HEK293 (cell line): ENCODE results near the gene SEC16A.

Source experiments
- CTCF ChIA-PET: fragments of 350-600 bp; formaldehyde crosslinking; extraction: SDS; loops from one replicate; lab custom pipeline; 2021; ENCODE audit warnings: antibody characterized with exemption; lab: Yijun Ruan, JAX
- POLR2A ChIA-PET: fragments of 300-600 bp; formaldehyde crosslinking; extraction: SDS; loops from one replicate; lab custom pipeline; 2020; ENCODE audit warnings: antibody characterized with exemption, inconsistent platforms; lab: Yijun Ruan, JAX
- H3K27ac ChIP-seq: fragments of 200-500 bp; sonication (Bioruptor generic); 2 replicates; pipeline ENCODE4 v1.5.1; 2014; ENCODE audit warnings: low read depth, low read length, control low read depth, inconsistent platforms; ENCODE audit errors: extremely low read depth
- H3K36me3 ChIP-seq, 2 experiments: fragments of 200-500 bp in 1 of 2; sonication (Bioruptor generic) in 1 of 2; 1 replicate in 1 of 2; 2 replicates in 1 of 2; pipeline ENCODE4 v1.5.1; 2014 to 2017; ENCODE audit warnings: inconsistent platforms in 2 of 2, low read length in 2 of 2; ENCODE audit not compliant: control insufficient read depth in 2 of 2, insufficient read depth in 1 of 2
- H3K4me1 ChIP-seq: fragments of 200-500 bp; sonication (Bioruptor generic); 2 replicates; pipeline ENCODE4 v1.5.1; 2014; ENCODE audit warnings: mild to moderate bottlenecking, low read length, inconsistent platforms; ENCODE audit not compliant: control insufficient read depth, insufficient read depth
- H3K4me3 ChIP-seq: 2 replicates; pipeline ENCODE4 v1.5.1; 2011; ENCODE audit warnings: low read depth, mild to moderate bottlenecking, control low read depth, low read length, moderate library complexity
- H3K9me3 ChIP-seq: fragments of 200-500 bp; sonication (Bioruptor generic); 2 replicates; pipeline ENCODE4 v1.5.1; 2014; ENCODE audit warnings: low read depth, low read length, inconsistent platforms; ENCODE audit not compliant: control insufficient read depth, insufficient read depth
- BCL11B ChIP-seq: fragments of 450-650 bp; formaldehyde crosslinking; IDR thresholded peaks from 2 replicates; pipeline ENCODE4 v1.5.1; 2016; ENCODE audit warnings: low read depth, missing biosample characterization, missing genetic modification characterization
- IKZF3 ChIP-seq: fragments of 450-650 bp; IDR thresholded peaks from 2 replicates; pipeline ENCODE4 v1.5.0; 2018; ENCODE audit warnings: missing biosample characterization, mild to moderate bottlenecking, missing genetic modification characterization, moderate library complexity
- MZF1 ChIP-seq: fragments of 450-650 bp; formaldehyde crosslinking; IDR thresholded peaks from 2 replicates; pipeline ENCODE4 v1.5.1; 2017; ENCODE audit warnings: missing biosample characterization, missing genetic modification characterization, borderline replicate concordance
- RBAK ChIP-seq: fragments of 450-650 bp; formaldehyde crosslinking; IDR thresholded peaks from 2 replicates; pipeline ENCODE4 v1.5.1; 2016; ENCODE audit warnings: missing biosample characterization, missing genetic modification characterization
- SETDB1 ChIP-seq: IDR thresholded peaks from one replicate; pipeline ENCODE4 v1.6.1; 2017; ENCODE audit warnings: mild to moderate bottlenecking, low read length, moderate library complexity, mixed read lengths; ENCODE audit not compliant: insufficient read length
- SP7 ChIP-seq: fragments of 450-650 bp; formaldehyde crosslinking; IDR thresholded peaks from 2 replicates; pipeline ENCODE4 v1.5.1; 2016; ENCODE audit warnings: missing biosample characterization, missing genetic modification characterization
- YY1 ChIP-seq: fragments of 450-650 bp; formaldehyde crosslinking; IDR thresholded peaks from 2 replicates; pipeline ENCODE4 v1.5.1; 2018; ENCODE audit warnings: missing biosample characterization, missing genetic modification characterization
- YY2 ChIP-seq: fragments of 450-650 bp; formaldehyde crosslinking; IDR thresholded peaks from 2 replicates; pipeline ENCODE4 v1.5.1; 2016; ENCODE audit warnings: missing biosample characterization, missing genetic modification characterization
- ZBTB17 ChIP-seq: fragments of 450-650 bp; formaldehyde crosslinking; IDR thresholded peaks from 2 replicates; pipeline ENCODE4 v1.5.1; 2016; ENCODE audit warnings: missing biosample characterization, missing genetic modification characterization
- ZBTB8A ChIP-seq: fragments of 450-650 bp; formaldehyde crosslinking; IDR thresholded peaks from 2 replicates; pipeline ENCODE4 v1.5.1; 2016; ENCODE audit warnings: missing biosample characterization, missing genetic modification characterization
- ZFP3 ChIP-seq: fragments of 450-650 bp; formaldehyde crosslinking; IDR thresholded peaks from 2 replicates; pipeline ENCODE4 v1.5.1; 2016; ENCODE audit warnings: low read depth, missing biosample characterization, missing genetic modification characterization
- ZNF112 ChIP-seq: fragments of 450-650 bp; formaldehyde crosslinking; IDR thresholded peaks from 2 replicates; pipeline ENCODE4 v1.5.0; 2017; ENCODE audit warnings: missing biosample characterization, missing genetic modification characterization
- ZNF114 ChIP-seq: fragments of 450-650 bp; formaldehyde crosslinking; IDR thresholded peaks from 2 replicates; pipeline ENCODE4 v1.5.0; 2017; ENCODE audit warnings: missing biosample characterization, missing genetic modification characterization
- ZNF155 ChIP-seq: fragments of 450-650 bp; formaldehyde crosslinking; IDR thresholded peaks from 2 replicates; pipeline ENCODE4 v1.5.1; 2016; ENCODE audit warnings: missing biosample characterization, missing genetic modification characterization
- ZNF221 ChIP-seq: fragments of 450-650 bp; formaldehyde crosslinking; IDR thresholded peaks from 2 replicates; pipeline ENCODE4 v1.5.1; 2017; ENCODE audit warnings: missing biosample characterization, missing genetic modification characterization, borderline replicate concordance
- ZNF549 ChIP-seq: fragments of 450-650 bp; IDR thresholded peaks from 2 replicates; pipeline ENCODE4 v1.5.1; 2018; ENCODE audit warnings: missing biosample characterization, missing genetic modification characterization, mild to moderate bottlenecking, inconsistent platforms, moderate library complexity
- ZNF561 ChIP-seq: fragments of 450-650 bp; IDR thresholded peaks from 2 replicates; pipeline ENCODE4 v1.5.1; 2018; ENCODE audit warnings: missing biosample characterization, missing genetic modification characterization, borderline replicate concordance
- ZNF621 ChIP-seq: fragments of 450-650 bp; formaldehyde crosslinking; IDR thresholded peaks from 2 replicates; pipeline ENCODE4 v1.5.1; 2017; ENCODE audit warnings: missing biosample characterization, missing genetic modification characterization
- ZNF660 ChIP-seq: fragments of 450-650 bp; IDR thresholded peaks from 2 replicates; pipeline ENCODE4 v1.5.1; 2018; ENCODE audit warnings: missing biosample characterization, mild to moderate bottlenecking, missing genetic modification characterization
- ZNF785 ChIP-seq: fragments of 450-650 bp; formaldehyde crosslinking; IDR thresholded peaks from 2 replicates; pipeline ENCODE4 v1.5.1; 2016; ENCODE audit warnings: missing biosample characterization, missing genetic modification characterization
- ZNF830 ChIP-seq: fragments of 450-650 bp; IDR thresholded peaks from 2 replicates; pipeline ENCODE4 v1.5.0; 2018; ENCODE audit warnings: missing biosample characterization, missing genetic modification characterization, low read depth, mild to moderate bottlenecking, moderate library complexity
- TF ChIP-seq, protein P1 (sequence below): fragments of 450-650 bp; formaldehyde crosslinking; IDR thresholded peaks from 2 replicates; pipeline ENCODE4 v1.5.1; 2017; ENCODE audit warnings: missing biosample characterization, mild to moderate bottlenecking, missing genetic modification characterization, moderate library complexity
- TF ChIP-seq, protein P2 (sequence below): fragments of 450-650 bp; formaldehyde crosslinking; IDR thresholded peaks from 2 replicates; pipeline ENCODE4 v1.5.1; 2016; ENCODE audit warnings: missing biosample characterization, missing genetic modification characterization
- TF ChIP-seq, protein P3 (sequence below): fragments of 450-650 bp; formaldehyde crosslinking; IDR thresholded peaks from 2 replicates; pipeline ENCODE4 v1.5.1; 2016; ENCODE audit warnings: missing biosample characterization, missing genetic modification characterization
- TF ChIP-seq, protein P4 (sequence below): fragments of 450-650 bp; formaldehyde crosslinking; IDR thresholded peaks from 2 replicates; pipeline ENCODE4 v1.5.1; 2016; ENCODE audit warnings: missing biosample characterization, missing genetic modification characterization
- TF ChIP-seq, protein P5 (sequence below): fragments of 450-650 bp; IDR thresholded peaks from 2 replicates; pipeline ENCODE4 v1.5.1; 2018; ENCODE audit warnings: missing biosample characterization, mild to moderate bottlenecking, missing genetic modification characterization
- TF ChIP-seq, protein P6 (sequence below): fragments of 450-650 bp; formaldehyde crosslinking; IDR thresholded peaks from 2 replicates; pipeline ENCODE4 v1.5.1; 2016; ENCODE audit warnings: missing biosample characterization, missing genetic modification characterization

SEC16A gene

DNA sequence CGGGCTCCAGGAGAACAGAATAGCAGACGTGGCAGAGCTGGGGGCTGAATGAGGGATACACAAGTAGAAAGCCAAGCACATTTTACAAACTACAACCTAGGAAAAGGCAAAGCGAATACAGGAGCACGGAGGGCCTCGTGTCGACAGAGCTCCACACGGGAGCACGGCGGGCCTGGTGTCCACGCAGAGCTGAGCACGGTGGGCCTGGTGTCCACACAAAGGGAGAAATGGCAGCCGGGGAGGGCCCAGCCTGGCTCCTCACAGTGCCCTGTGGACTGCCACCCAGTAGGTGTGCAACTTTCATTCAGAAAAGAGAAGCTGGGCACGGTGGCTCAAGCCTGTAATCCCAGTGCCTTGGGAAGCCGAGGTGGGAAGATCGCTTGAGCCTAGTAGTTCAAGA is 39.8 kb downstream of the SEC16A start:
- Histone ChIP-seq H3K4me1 (0 out of 2 replicates have a peak, but pooled peaks cover 2% of the 10 kb centered on the region), H3K27ac (no peak overlapping the region), H3K4me3 (no peak overlapping the region), H3K36me3 (peaks cover 11 to 76% of the 10 kb centered on the region in 2 experiments; a peak in 2 of 3 replicates), H3K9me3 (no peaks in the 10 kb centered on the region)
- POLR2A ChIA-PET, result interaction anchor here (0.6 to 1.7 kb wide), 2 partner anchors 19 to 191 kb away, joined by 3 to 6 read pairs; no protein-coding TSS in a partner anchor
- TF ChIP-seq ZNF221 (tag by site-specific recombination) (no peak), IKZF3 (tag by site-specific recombination) (no peak), ZNF114 (tag by site-specific recombination) (no peak), MZF1 (tag by site-specific recombination) (no peak), YY1 (no peak), ZNF155 (tag by site-specific recombination) (no peak), SP7 (tag by site-specific recombination) (no peak)
- TF ChIP-seq, protein P1, sequence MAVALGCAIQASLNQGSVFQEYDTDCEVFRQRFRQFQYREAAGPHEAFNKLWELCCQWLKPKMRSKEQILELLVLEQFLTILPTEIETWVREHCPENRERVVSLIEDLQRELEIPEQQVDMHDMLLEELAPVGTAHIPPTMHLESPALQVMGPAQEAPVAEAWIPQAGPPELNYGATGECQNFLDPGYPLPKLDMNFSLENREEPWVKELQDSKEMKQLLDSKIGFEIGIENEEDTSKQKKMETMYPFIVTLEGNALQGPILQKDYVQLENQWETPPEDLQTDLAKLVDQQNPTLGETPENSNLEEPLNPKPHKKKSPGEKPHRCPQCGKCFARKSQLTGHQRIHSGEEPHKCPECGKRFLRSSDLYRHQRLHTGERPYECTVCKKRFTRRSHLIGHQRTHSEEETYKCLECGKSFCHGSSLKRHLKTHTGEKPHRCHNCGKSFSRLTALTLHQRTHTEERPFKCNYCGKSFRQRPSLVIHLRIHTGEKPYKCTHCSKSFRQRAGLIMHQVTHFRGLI, result no peak
- TF ChIP-seq, protein P2, sequence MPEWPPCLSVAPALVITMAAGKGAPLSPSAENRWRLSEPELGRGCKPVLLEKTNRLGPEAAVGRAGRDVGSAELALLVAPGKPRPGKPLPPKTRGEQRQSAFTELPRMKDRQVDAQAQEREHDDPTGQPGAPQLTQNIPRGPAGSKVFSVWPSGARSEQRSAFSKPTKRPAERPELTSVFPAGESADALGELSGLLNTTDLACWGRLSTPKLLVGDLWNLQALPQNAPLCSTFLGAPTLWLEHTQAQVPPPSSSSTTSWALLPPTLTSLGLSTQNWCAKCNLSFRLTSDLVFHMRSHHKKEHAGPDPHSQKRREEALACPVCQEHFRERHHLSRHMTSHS (tag by site-specific recombination), result no peak
- TF ChIP-seq, protein P3, sequence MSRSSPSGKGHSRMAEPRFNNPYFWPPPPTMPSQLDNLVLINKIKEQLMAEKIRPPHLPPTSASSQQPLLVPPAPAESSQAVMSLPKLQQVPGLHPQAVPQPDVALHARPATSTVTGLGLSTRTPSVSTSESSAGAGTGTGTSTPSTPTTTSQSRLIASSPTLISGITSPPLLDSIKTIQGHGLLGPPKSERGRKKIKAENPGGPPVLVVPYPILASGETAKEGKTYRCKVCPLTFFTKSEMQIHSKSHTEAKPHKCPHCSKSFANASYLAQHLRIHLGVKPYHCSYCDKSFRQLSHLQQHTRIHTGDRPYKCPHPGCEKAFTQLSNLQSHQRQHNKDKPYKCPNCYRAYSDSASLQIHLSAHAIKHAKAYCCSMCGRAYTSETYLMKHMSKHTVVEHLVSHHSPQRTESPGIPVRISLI, result no peak
- CTCF ChIA-PET, result interaction anchor here (0.5 to 3.4 kb wide), 3 partner anchors 15 to 566 kb away, joined by 3 to 9 read pairs (median 6); no protein-coding TSS in a partner anchor

DNA sequence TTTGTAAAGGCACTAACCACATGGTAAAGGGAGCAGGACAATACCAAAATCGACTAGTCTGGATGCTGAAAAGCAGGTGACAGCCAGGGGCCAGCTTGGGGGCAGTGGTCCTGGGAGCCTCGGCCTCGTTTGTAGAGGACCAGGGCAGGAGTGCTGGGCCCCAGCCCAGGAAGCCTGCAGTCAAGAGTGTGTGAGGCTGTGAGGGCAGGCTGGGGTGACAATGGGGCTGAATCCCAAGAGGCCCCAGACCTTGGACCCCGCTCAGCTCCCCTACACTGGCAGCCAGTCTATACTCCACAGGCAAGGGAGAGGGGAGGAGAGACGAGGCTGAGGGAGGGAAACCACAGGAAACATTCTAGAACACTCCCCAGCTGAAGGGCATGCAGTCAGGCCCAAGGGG is 40.6 kb downstream of the SEC16A start:
- CTCF ChIA-PET, result interaction anchor here (0.9 to 3.4 kb wide), 2 partner anchors 16 to 104 kb away, joined by 3 to 9 read pairs; no protein-coding TSS in a partner anchor
- POLR2A ChIA-PET, result interaction anchor here (1.7 kb wide), 1 partner anchor 18 kb away, joined by 6 read pairs; no protein-coding TSS in a partner anchor
- TF ChIP-seq ZNF660 (tag by site-specific recombination), result no peak
- TF ChIP-seq ZBTB8A (tag by site-specific recombination), result no peak
- no peak for TF ChIP-seq ZNF785 (tag by site-specific recombination)
- TF ChIP-seq YY1, result no peak
- no peak for TF ChIP-seq ZNF549
- TF ChIP-seq, protein P4, sequence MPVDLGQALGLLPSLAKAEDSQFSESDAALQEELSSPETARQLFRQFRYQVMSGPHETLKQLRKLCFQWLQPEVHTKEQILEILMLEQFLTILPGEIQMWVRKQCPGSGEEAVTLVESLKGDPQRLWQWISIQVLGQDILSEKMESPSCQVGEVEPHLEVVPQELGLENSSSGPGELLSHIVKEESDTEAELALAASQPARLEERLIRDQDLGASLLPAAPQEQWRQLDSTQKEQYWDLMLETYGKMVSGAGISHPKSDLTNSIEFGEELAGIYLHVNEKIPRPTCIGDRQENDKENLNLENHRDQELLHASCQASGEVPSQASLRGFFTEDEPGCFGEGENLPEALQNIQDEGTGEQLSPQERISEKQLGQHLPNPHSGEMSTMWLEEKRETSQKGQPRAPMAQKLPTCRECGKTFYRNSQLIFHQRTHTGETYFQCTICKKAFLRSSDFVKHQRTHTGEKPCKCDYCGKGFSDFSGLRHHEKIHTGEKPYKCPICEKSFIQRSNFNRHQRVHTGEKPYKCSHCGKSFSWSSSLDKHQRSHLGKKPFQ (tag by site-specific recombination), result no peak
- no peak for TF ChIP-seq ZFP3
- TF ChIP-seq SETDB1, result no peak
- no peak for TF ChIP-seq ZNF830 (tag by site-specific recombination)
- TF ChIP-seq ZNF621 (tag by site-specific recombination), result no peak
- TF ChIP-seq ZBTB17 (tag by site-specific recombination), result no peak
- no peak for TF ChIP-seq BCL11B (tag by site-specific recombination)
- TF ChIP-seq YY2 (tag by site-specific recombination), result no peak
- TF ChIP-seq, protein P5, sequence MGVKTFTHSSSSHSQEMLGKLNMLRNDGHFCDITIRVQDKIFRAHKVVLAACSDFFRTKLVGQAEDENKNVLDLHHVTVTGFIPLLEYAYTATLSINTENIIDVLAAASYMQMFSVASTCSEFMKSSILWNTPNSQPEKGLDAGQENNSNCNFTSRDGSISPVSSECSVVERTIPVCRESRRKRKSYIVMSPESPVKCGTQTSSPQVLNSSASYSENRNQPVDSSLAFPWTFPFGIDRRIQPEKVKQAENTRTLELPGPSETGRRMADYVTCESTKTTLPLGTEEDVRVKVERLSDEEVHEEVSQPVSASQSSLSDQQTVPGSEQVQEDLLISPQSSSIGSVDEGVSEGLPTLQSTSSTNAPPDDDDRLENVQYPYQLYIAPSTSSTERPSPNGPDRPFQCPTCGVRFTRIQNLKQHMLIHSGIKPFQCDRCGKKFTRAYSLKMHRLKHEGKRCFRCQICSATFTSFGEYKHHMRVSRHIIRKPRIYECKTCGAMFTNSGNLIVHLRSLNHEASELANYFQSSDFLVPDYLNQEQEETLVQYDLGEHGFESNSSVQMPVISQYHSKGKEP (tag by site-specific recombination), result no peak
- no peak for TF ChIP-seq ZNF561 (tag by site-specific recombination)
- TF ChIP-seq, protein P6, sequence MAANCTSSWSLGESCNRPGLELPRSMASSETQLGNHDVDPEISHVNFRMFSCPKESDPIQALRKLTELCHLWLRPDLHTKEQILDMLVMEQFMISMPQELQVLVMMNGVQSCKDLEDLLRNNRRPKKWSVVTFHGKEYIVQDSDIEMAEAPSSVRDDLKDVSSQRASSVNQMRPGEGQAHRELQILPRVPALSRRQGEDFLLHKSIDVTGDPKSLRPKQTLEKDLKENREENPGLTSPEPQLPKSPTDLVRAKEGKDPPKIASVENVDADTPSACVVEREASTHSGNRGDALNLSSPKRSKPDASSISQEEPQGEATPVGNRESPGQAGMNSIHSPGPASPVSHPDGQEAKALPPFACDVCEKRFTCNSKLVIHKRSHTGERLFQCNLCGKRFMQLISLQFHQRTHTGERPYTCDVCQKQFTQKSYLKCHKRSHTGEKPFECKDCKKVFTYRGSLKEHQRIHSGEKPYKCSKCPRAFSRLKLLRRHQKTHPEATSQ (tag by site-specific recombination), result no peak
- TF ChIP-seq ZNF112 (tag by site-specific recombination), result no peak
- no peak for TF ChIP-seq RBAK
- Histone ChIP-seq H3K36me3 (peaks cover 11 to 73% of the 10 kb centered on the region in 2 experiments; a peak in 2 of 3 replicates), H3K27ac (no peak overlapping the region), H3K4me1 (0 out of 2 replicates have a peak, but pooled peaks cover 2% of the 10 kb centered on the region), H3K9me3 (no peaks in the 10 kb centered on the region), H3K4me3 (no peak overlapping the region)
